H1 (cell line): ENCODE results near the gene ERO1A. TPM values are rescaled to one million over a fixed set of nuclear protein-coding genes. Genes with fewer than 3 reads are reported as not detected.
A peak's percentile ranks its signal among the peaks of the same experiment; 100 is the strongest.

ENCODE experiments used
- CHD1 ChIP-seq: IDR thresholded peaks from 2 replicates; pipeline ENCODE4 v1.6.1; 2012; ENCODE audit warnings: low read depth, low read length, improper control_type of control experiment
- CHD2 ChIP-seq: IDR thresholded peaks from 2 replicates; pipeline ENCODE4 v1.6.1; 2012; ENCODE audit warnings: low read length, improper control_type of control experiment
- EZH2 ChIP-seq: fragments of 200-600 bp; sonication (generic); IDR thresholded peaks from 2 replicates; pipeline ENCODE4 v1.7.1; 2012; ENCODE audit warnings: low read depth, mild to moderate bottlenecking, moderate library complexity, low read length, inconsistent platforms; ENCODE audit not compliant: severe bottlenecking
- HDAC2 ChIP-seq, 2 experiments: fragments of 300-600 bp in 1 of 2; sonication (generic) in 1 of 2; IDR thresholded peaks; 2 replicates each; pipeline ENCODE4 v1.6.1; 2011 to 2012; ENCODE audit warnings: low read depth in 2 of 2, low read length in 2 of 2, mild to moderate bottlenecking in 2 of 2, moderate library complexity in 2 of 2, borderline replicate concordance in 1 of 2, inconsistent platforms in 1 of 2
- JUN ChIP-seq: IDR thresholded peaks from 2 replicates; pipeline ENCODE4 v1.6.1; 2011; ENCODE audit warnings: low read depth, mild to moderate bottlenecking, improper control_type of control experiment, low read length
- JUND ChIP-seq: IDR thresholded peaks from 2 replicates; pipeline ENCODE4 v1.6.1; 2011; ENCODE audit warnings: mild to moderate bottlenecking, improper control_type of control experiment, low read length
- KDM4A ChIP-seq: IDR thresholded peaks from one replicate; pipeline ENCODE4 v1.7.1; 2012; ENCODE audit warnings: low read depth, mild to moderate bottlenecking, moderate library complexity, low read length, inconsistent platforms; ENCODE audit not compliant: severe bottlenecking
- MAFK ChIP-seq: IDR thresholded peaks from 2 replicates; pipeline ENCODE4 v1.6.1; 2012; ENCODE audit warnings: low read depth, mild to moderate bottlenecking, improper control_type of control experiment, low read length
- RXRA ChIP-seq: IDR thresholded peaks from 2 replicates; pipeline ENCODE4 v1.6.1; 2011; ENCODE audit warnings: low read depth, mild to moderate bottlenecking, low read length, moderate library complexity; ENCODE audit not compliant: insufficient read depth
- SAP30 ChIP-seq: fragments of 300-600 bp; sonication (generic); IDR thresholded peaks from 2 replicates; pipeline ENCODE4 v1.7.1; 2012; ENCODE audit warnings: low read length, moderate library complexity, mild to moderate bottlenecking, inconsistent platforms; ENCODE audit not compliant: insufficient read depth, insufficient replicate concordance
- SIN3A ChIP-seq, 2 experiments: IDR thresholded peaks in 1 of 2; conservative IDR thresholded peaks in 1 of 2; 2 replicates each; pipeline ENCODE4 v1.6.1; 2011 to 2012; ENCODE audit warnings: low read length in 2 of 2, improper control_type of control experiment in 1 of 2, low read depth in 1 of 2, mild to moderate bottlenecking in 1 of 2
- SP1 ChIP-seq: IDR thresholded peaks from 2 replicates; pipeline ENCODE4 v1.6.1; 2011; ENCODE audit warnings: low read depth, low read length
- SP4 ChIP-seq: IDR thresholded peaks from 2 replicates; pipeline ENCODE4 v1.6.1; 2012; ENCODE audit warnings: low read length, inconsistent platforms
- SUZ12 ChIP-seq: fragments of 200-600 bp; sonication (generic); IDR thresholded peaks from 2 replicates; pipeline ENCODE4 v1.6.1; 2012; ENCODE audit warnings: mild to moderate bottlenecking, inconsistent platforms, low read length, moderate library complexity, mixed read lengths
- TAF1 ChIP-seq: IDR thresholded peaks from 2 replicates; pipeline ENCODE4 v1.6.1; 2011; ENCODE audit warnings: mild to moderate bottlenecking, low read depth, low read length
- polyA plus RNA-seq, 7 experiments: library from polyadenylated mRNA; depleted of rRNA in 3 of 7; stranded (reverse) in 5 of 7; unstranded in 2 of 7; fragments of >200 nt in 5 of 7; fragments of 200-250 nt in 2 of 7; gene quantifications; 1 replicate in 5 of 7; 2 replicates in 1 of 7; 4 replicates in 1 of 7; pipeline versions ENCODE4 v1.2.1 to v1.2.3, GENCODE V29; 2011 to 2013; ENCODE audit warnings: missing spikeins in 2 of 7, mixed read lengths in 2 of 7
- total RNA-seq: library from RNA; stranded (reverse); fragmentation: NEBNext Ultra II Directional; extraction: Animal tissue kit (Norgen Biotek cat#: 25700); gene quantifications from 2 replicates; pipeline ENCODE4 v1.2.1, GENCODE V29; 2021
- TF ChIP-seq, protein P1 (sequence below), 3 experiments: IDR thresholded peaks; 1 replicate in 2 of 3; 2 replicates in 1 of 3; pipeline versions ENCODE4 v1.5.1 to v1.6.1; 2011; ENCODE audit warnings: low read length in 3 of 3, mild to moderate bottlenecking in 3 of 3, inconsistent platforms in 2 of 3, low read depth in 1 of 3, moderate library complexity in 1 of 3; ENCODE audit not compliant: insufficient read depth in 1 of 3; ENCODE audit errors: control extremely low read depth in 1 of 3
- TF ChIP-seq, protein P2 (sequence below): IDR thresholded peaks from 2 replicates; pipeline ENCODE4 v1.6.1; 2011; ENCODE audit warnings: low read length, improper control_type of control experiment
- TF ChIP-seq, protein P3 (sequence below): IDR thresholded peaks from 2 replicates; pipeline ENCODE4 v1.6.1; 2012; ENCODE audit warnings: inconsistent platforms

ERO1A gene
- total and polyA plus RNA-seq, 2 of the 8 experiments (the other 6 are each of a cell fraction or from before 2014, with no cell fraction given): 15.7 to 42.0 TPM

DNA sequence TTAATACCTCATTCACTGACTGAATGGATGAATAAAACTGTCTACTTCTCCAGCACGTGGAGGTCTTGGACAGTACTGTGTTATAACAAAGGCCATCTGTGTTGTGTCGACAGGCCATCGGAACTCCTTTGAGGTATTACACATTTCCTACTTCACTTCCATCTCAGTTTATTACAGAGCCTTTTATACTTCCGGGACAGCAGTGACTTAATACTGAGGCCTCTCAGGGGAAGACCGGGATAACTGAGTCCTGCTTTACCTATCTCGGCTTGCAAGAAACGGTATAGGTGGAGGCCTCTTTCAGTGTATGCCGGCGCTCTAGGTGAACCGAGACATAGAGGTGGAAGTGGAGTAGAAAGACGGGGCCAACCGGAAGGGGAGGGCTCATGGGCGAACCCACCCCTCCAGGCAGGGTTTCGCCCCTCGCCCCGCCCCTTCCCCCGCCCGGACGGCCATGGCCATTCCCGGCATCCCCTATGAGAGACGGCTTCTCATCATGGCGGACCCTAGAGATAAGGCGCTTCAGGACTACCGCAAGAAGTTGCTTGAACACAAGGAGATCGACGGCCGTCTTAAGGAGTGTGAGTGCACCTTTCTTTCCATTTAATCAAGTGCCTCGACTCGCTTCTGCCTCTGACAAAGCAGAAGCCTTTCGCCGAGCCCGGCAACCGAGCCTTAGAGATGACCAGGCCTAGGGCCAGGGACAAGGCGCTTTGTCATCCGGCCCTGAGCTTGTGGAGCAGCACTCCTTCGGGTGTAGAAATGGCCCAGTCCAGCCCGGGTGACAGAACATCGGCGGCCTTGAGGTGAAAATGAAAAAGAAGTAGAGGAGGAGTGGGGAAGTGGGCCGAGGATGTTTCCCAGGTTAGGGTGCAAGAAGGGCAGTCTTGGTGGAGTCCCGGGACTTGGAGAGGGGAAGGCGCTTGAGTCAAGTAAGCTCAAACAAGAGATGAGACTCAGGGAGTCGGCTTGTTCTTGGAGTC, 11.7 kb upstream of the ERO1A start, which contains the start of gene PSMC6 (continued):
- peak; percentile 85 for TF ChIP-seq SAP30
- no peak for TF ChIP-seq RXRA
- no peak for TF ChIP-seq JUN
- TF ChIP-seq CHD2: no peak
- no peak for TF ChIP-seq JUND
- TF ChIP-seq CHD1: no peak
- TF ChIP-seq, protein P1, sequence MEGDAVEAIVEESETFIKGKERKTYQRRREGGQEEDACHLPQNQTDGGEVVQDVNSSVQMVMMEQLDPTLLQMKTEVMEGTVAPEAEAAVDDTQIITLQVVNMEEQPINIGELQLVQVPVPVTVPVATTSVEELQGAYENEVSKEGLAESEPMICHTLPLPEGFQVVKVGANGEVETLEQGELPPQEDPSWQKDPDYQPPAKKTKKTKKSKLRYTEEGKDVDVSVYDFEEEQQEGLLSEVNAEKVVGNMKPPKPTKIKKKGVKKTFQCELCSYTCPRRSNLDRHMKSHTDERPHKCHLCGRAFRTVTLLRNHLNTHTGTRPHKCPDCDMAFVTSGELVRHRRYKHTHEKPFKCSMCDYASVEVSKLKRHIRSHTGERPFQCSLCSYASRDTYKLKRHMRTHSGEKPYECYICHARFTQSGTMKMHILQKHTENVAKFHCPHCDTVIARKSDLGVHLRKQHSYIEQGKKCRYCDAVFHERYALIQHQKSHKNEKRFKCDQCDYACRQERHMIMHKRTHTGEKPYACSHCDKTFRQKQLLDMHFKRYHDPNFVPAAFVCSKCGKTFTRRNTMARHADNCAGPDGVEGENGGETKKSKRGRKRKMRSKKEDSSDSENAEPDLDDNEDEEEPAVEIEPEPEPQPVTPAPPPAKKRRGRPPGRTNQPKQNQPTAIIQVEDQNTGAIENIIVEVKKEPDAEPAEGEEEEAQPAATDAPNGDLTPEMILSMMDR (IDR thresholded peaks at IDR 0.05; ENCODE audit: control extremely low read depth in 1 of 3, insufficient read depth in 1 of 3, low read depth in 1 of 3, low read length in 3 of 3): no peak
- TF ChIP-seq, protein P2, sequence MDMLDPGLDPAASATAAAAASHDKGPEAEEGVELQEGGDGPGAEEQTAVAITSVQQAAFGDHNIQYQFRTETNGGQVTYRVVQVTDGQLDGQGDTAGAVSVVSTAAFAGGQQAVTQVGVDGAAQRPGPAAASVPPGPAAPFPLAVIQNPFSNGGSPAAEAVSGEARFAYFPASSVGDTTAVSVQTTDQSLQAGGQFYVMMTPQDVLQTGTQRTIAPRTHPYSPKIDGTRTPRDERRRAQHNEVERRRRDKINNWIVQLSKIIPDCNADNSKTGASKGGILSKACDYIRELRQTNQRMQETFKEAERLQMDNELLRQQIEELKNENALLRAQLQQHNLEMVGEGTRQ: no peak
- 0 out of 4 replicates have a peak, but pooled peaks of 1 of the 2 experiments have one; percentile 26 for TF ChIP-seq HDAC2 (IDR thresholded peaks at IDR 0.05; ENCODE audit: borderline replicate concordance in 1 of 2, low read depth in 2 of 2, low read length in 2 of 2)
- peak; percentile 39 for TF ChIP-seq KDM4A
- no peak for TF ChIP-seq SUZ12
- no peak; the same call in 1 of the 2 replicates for TF ChIP-seq MAFK
- TF ChIP-seq, protein P3, sequence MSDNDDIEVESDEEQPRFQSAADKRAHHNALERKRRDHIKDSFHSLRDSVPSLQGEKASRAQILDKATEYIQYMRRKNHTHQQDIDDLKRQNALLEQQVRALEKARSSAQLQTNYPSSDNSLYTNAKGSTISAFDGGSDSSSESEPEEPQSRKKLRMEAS: 0 out of 2 replicates have a peak, but pooled peaks have one; percentile 19
- TF ChIP-seq EZH2: no peak
- peak; percentile 91 for TF ChIP-seq TAF1
- peak; percentile 59; the same call in 1 of the 2 replicates for TF ChIP-seq SP4
- TF ChIP-seq SP1: peak; percentile 39; the same call in 1 of the 2 replicates
- TF ChIP-seq SIN3A (conservative IDR thresholded peaks at IDR 0.05 in 1 of 2, IDR thresholded peaks at IDR 0.05 in 1 of 2; ENCODE audit: low read depth in 1 of 2, low read length in 2 of 2): peak in 1 of 2 experiments; percentile 22; a peak in 1 of 4 replicates
